Endothelial cell of umbilical vein (primary cell): ENCODE results near the gene LBX2. TPM values are rescaled to one million over a fixed set of nuclear protein-coding genes. Genes with fewer than 3 reads are reported as not detected.
A peak's percentile ranks its signal among the peaks of the same experiment; 100 is the strongest.

Experiments used
- BruUV-seq: library from RNA; stranded (reverse); fragments of 400-500 nt; replicated peaks from 2 replicates; lab custom pipeline; 2021; lab: Mats Ljungman, UMichigan
- CTCF ChIA-PET: fragments of 300-600, 350-600 bp; sonication (Branson Sonifier 250); formaldehyde crosslinking; loops from one replicate; lab custom pipeline; 2021; ENCODE audit warnings: antibody characterized with exemption, inconsistent platforms; lab: Charles Lee
- POLR2A ChIA-PET: fragments of 300-600, 350-600 bp; sonication (Branson Sonifier 250); formaldehyde crosslinking; loops from one replicate; lab custom pipeline; 2021; ENCODE audit warnings: antibody characterized with exemption, inconsistent platforms; lab: Charles Lee
- DNase-seq: peaks from one replicate; pipeline ENCODE4 v3.0.0-alpha.2; 2011; ENCODE audit warnings: low read depth, low spot score
- FAIRE-seq: peaks from 2 replicates; lab custom pipeline; 2011; peaks lifted over from hg19 to GRCh38; lab: Jason Lieb, UNC
- H2AFZ ChIP-seq: 2 replicates; pipeline ENCODE4 v1.6.0; 2012; ENCODE audit warnings: low read depth, low read length, control low read depth, inconsistent platforms
- H3K27ac ChIP-seq: 2 replicates; pipeline ENCODE4 v1.5.1; 2011; ENCODE audit warnings: low read depth, mild to moderate bottlenecking, control low read depth, low read length, moderate library complexity; ENCODE audit not compliant: insufficient read depth
- H3K27me3 ChIP-seq, 2 experiments: 2 replicates each; pipeline versions ENCODE4 v1.6.0 to v1.6.1; 2011; ENCODE audit warnings: low read length in 2 of 2, mixed read lengths in 1 of 2; ENCODE audit not compliant: control insufficient read depth in 2 of 2, insufficient read depth in 2 of 2
- H3K36me3 ChIP-seq, 2 experiments: 2 replicates in 1 of 2; 3 replicates in 1 of 2; pipeline ENCODE4 v1.5.1; 2011; ENCODE audit warnings: low read length in 2 of 2, mild to moderate bottlenecking in 1 of 2, moderate library complexity in 1 of 2; ENCODE audit not compliant: control insufficient read depth in 2 of 2, insufficient read depth in 2 of 2; ENCODE audit errors: extremely low read depth in 1 of 2
- H3K4me1 ChIP-seq: 3 replicates; pipeline ENCODE4 v1.5.1; 2011; ENCODE audit warnings: mild to moderate bottlenecking, low read length; ENCODE audit not compliant: control insufficient read depth, insufficient read depth; ENCODE audit errors: extremely low read depth
- H3K4me2 ChIP-seq: 2 replicates; pipeline ENCODE4 v1.6.1; 2011; ENCODE audit warnings: low read length, control low read depth, mixed read lengths; ENCODE audit not compliant: insufficient read depth
- H3K4me3 ChIP-seq, 3 experiments: fragments of 200-600 bp in 1 of 3; sonication (generic), shearing (Covaris generic) in 1 of 3; replicated peaks in 1 of 3; 2 replicates each; pipeline ENCODE4 v1.5.1; 2011 to 2016; ENCODE audit warnings: control low read depth in 3 of 3, low read length in 3 of 3, mild to moderate bottlenecking in 2 of 3, inconsistent platforms in 1 of 3, low read depth in 1 of 3, moderate library complexity in 1 of 3; ENCODE audit not compliant: insufficient read depth in 1 of 3
- H3K79me2 ChIP-seq: 2 replicates; pipeline ENCODE4 v1.6.0; 2012; ENCODE audit warnings: low read length, inconsistent platforms; ENCODE audit not compliant: control insufficient read depth, insufficient read depth
- H3K9ac ChIP-seq: replicated peaks from 2 replicates; pipeline ENCODE3; 2011; ENCODE audit warnings: low read length, control low read depth; ENCODE audit not compliant: insufficient read depth; ENCODE audit errors: extremely low read depth
- H3K9me1 ChIP-seq: replicated peaks from 3 replicates; pipeline ENCODE4 v1.6.0; 2011; ENCODE audit warnings: mild to moderate bottlenecking, low read length; ENCODE audit not compliant: control insufficient read depth, insufficient read depth; ENCODE audit errors: extremely low read depth
- H3K9me3 ChIP-seq: replicated peaks from 2 replicates; pipeline ENCODE4 v1.5.1; 2012; ENCODE audit warnings: low read length, inconsistent platforms; ENCODE audit not compliant: control insufficient read depth, insufficient read depth
- H4K20me1 ChIP-seq: replicated peaks from 2 replicates; pipeline ENCODE3; 2011; ENCODE audit warnings: mild to moderate bottlenecking, low read length; ENCODE audit not compliant: control insufficient read depth, insufficient read depth; ENCODE audit errors: extremely low read depth
- EZH2 ChIP-seq: IDR thresholded peaks from 2 replicates; pipeline ENCODE4 v1.6.1; 2012; ENCODE audit warnings: borderline replicate concordance, low read depth, mild to moderate bottlenecking, moderate library complexity, low read length, inconsistent platforms; ENCODE audit not compliant: severe bottlenecking
- FOS ChIP-seq: IDR thresholded peaks from 2 replicates; pipeline ENCODE4 v1.6.1; 2011; ENCODE audit warnings: mild to moderate bottlenecking, low read length, moderate library complexity, borderline replicate concordance; ENCODE audit not compliant: insufficient read depth
- GATA2 ChIP-seq: IDR thresholded peaks from 2 replicates; pipeline ENCODE4 v1.7.0; 2011; ENCODE audit warnings: low read depth, mild to moderate bottlenecking, moderate library complexity, mixed read lengths, low read length; ENCODE audit not compliant: insufficient read length, insufficient read depth
- JUN ChIP-seq: IDR thresholded peaks from 2 replicates; pipeline ENCODE4 v1.6.1; 2011; ENCODE audit warnings: borderline replicate concordance, low read depth; ENCODE audit not compliant: insufficient read length, insufficient read depth
- MYC ChIP-seq: IDR thresholded peaks from one replicate; pipeline ENCODE4 v1.6.1; 2011; ENCODE audit warnings: mild to moderate bottlenecking, low read depth, low read length
- POLR2A ChIP-seq: IDR thresholded peaks from 2 replicates; pipeline ENCODE4 v1.6.1; 2012; ENCODE audit warnings: low read depth, mild to moderate bottlenecking, control low read depth, low read length
- POLR2AphosphoS5 ChIP-seq: IDR thresholded peaks from 2 replicates; pipeline ENCODE4 v1.6.1; 2012; ENCODE audit warnings: low read depth, mild to moderate bottlenecking, control low read depth, low read length, moderate library complexity; ENCODE audit not compliant: insufficient read depth
- dilution Hi-C: fragments of 300-500 bp; cut with MboI; formaldehyde crosslinking; loops from one replicate; pipeline ENCODE4 v1.15.0; 2019; ENCODE audit warnings: low sequenced_read_pairs; ENCODE audit not compliant: extremely low pct_ligation_motif_present
- intact Hi-C: fragments of 100-400 bp; cut with micrococcal nuclease; formaldehyde crosslinking; loops from one replicate; pipeline ENCODE4 v1.10.0; 2022
- polyA plus RNA-seq, 4 experiments: library from polyadenylated mRNA; depleted of rRNA in 3 of 4; stranded (reverse) in 3 of 4; unstranded in 1 of 4; fragments of >200 nt; gene quantifications; 2 replicates each; pipeline versions ENCODE4 v1.2.1 to v1.2.3, GENCODE V29; 2011 to 2012; ENCODE audit warnings: missing spikeins in 1 of 4
- total RNA-seq: library from RNA; stranded (reverse); gene quantifications from 2 replicates; pipeline ENCODE4 v1.2.3, GENCODE V29; 2021
- TF ChIP-seq, protein P1 (sequence below), 2 donors: IDR thresholded peaks; 1 replicate in 1 of 2; 2 replicates in 1 of 2; pipeline ENCODE4 v1.5.1; 2011; ENCODE audit warnings: low read length in 2 of 2, mild to moderate bottlenecking in 2 of 2, moderate library complexity in 2 of 2, control low read depth in 1 of 2, inconsistent platforms in 1 of 2, low read depth in 1 of 2; ENCODE audit not compliant: insufficient read depth in 1 of 2; ENCODE audit errors: extremely low read depth in 1 of 2
- TF ChIP-seq, protein P2 (sequence below): IDR thresholded peaks from 2 replicates; pipeline ENCODE4 v1.6.1; 2011; ENCODE audit not compliant: insufficient read depth, insufficient read length

LBX2 gene
- total and polyA plus RNA-seq, 2 donors (not counting 3 experiments of a cell fraction or from before 2014, with no cell fraction given) = 2.8 to 3.8 TPM

DNA sequence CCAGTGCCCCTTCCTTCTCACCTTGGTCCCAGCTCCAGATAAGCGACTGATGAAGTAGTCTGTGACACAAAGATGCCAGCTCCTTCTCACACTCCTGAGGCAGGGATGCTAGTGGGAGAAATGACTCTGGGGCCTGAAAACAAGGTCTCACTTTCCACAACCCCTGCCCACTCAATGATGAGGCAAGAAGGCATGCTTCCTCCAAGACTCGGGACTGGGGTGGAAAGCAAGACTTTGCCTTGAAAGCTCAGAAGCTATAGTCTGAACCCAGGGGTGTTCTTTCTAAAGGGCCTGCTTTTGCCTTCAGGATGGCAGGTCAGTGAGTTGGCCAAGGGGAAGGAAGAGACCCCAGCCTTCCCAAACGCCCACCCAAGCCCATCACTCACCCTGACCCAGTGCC lies 18.0 kb downstream of the LBX2 start:
- CTCF ChIA-PET = interaction anchor here (1.0 to 5.6 kb wide), 9 partner anchors 9 to 107 kb away, joined by 3 to 82 read pairs (median 12); partner anchors contain the start of genes AUP1, HTRA2, INO80B and MRPL53
- POLR2A ChIA-PET = no interaction called here
- Histone ChIP-seq H3K4me2 (peak overlapping the region; percentile 68), H3K27ac (no peak overlapping the region), H2AFZ (no peak overlapping the region), H3K4me1 (peaks cover 13% of the 10 kb centered on the region), H3K79me2 (peaks cover 16% of the 10 kb centered on the region), H3K9ac (no peak overlapping the region), H3K27me3 (no peaks in the 10 kb centered on the region), H3K9me1 (no peaks in the 10 kb centered on the region), H3K9me3 (no peaks in the 10 kb centered on the region), H4K20me1 (no peaks in the 10 kb centered on the region), H3K36me3 (peaks cover 0 to 3% of the 10 kb centered on the region in 2 experiments), H3K4me3 (peak overlapping the region; percentile 6 to 79 (median 66))
- intact Hi-C loops (no loop called here), dilution Hi-C loops (no loop called here)
- no TSS peak for BruUV-seq
- no peak for TF ChIP-seq JUN
- no peak for TF ChIP-seq POLR2A
- no peak for TF ChIP-seq GATA2
- no peak for TF ChIP-seq MYC
- no peak for FAIRE-seq
- no peak for DNase-seq

DNA sequence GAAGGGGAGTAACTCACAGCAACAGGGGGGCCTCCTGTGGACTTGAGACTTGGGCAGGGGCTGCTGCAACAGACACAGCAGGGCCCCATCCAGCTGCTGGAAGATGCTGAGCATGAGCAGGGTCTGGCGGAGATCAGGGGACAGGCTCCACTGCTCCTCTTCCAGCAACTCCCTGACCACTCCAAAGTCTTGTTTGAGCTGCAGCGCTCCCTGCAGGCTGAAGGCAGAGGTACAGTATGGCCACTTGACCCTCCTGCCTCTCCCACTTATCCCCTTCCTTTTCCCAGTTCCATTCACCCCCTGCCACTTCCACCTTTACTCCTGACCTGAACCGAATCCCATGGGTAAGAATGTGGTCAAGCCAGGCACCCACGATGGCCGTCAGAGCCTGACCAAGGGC lies 24.5 kb downstream of the LBX2 start:
- Histone ChIP-seq H3K9me1 (no peaks in the 10 kb centered on the region), H3K36me3 (peaks cover 0 to 7% of the 10 kb centered on the region in 2 experiments), H3K9ac (no peak overlapping the region), H4K20me1 (no peaks in the 10 kb centered on the region), H3K79me2 (no peaks in the 10 kb centered on the region), H3K4me3 (no peak overlapping the region), H3K4me2 (no peak overlapping the region), H3K27ac (no peak overlapping the region), H3K27me3 (no peaks in the 10 kb centered on the region), H3K9me3 (no peaks in the 10 kb centered on the region), H3K4me1 (peaks cover 13% of the 10 kb centered on the region), H2AFZ (no peak overlapping the region)
- CTCF ChIA-PET = interaction anchor here (0.6 to 1.8 kb wide), 6 partner anchors 13 to 225 kb away, joined by 3 to 6 read pairs (median 4); no protein-coding TSS in a partner anchor
- FAIRE-seq = no peak
- no TSS peak for BruUV-seq
- POLR2A ChIA-PET = interaction anchor here (0.9 kb wide), 1 partner anchor 17 kb away, joined by 5 read pairs; no protein-coding TSS in a partner anchor
- dilution Hi-C loops (no loop called here), intact Hi-C loops (no loop called here)
- no peak for DNase-seq
- TF ChIP-seq GATA2 = no peak
- TF ChIP-seq MYC = no peak
- no peak for TF ChIP-seq FOS
- TF ChIP-seq, protein P1, sequence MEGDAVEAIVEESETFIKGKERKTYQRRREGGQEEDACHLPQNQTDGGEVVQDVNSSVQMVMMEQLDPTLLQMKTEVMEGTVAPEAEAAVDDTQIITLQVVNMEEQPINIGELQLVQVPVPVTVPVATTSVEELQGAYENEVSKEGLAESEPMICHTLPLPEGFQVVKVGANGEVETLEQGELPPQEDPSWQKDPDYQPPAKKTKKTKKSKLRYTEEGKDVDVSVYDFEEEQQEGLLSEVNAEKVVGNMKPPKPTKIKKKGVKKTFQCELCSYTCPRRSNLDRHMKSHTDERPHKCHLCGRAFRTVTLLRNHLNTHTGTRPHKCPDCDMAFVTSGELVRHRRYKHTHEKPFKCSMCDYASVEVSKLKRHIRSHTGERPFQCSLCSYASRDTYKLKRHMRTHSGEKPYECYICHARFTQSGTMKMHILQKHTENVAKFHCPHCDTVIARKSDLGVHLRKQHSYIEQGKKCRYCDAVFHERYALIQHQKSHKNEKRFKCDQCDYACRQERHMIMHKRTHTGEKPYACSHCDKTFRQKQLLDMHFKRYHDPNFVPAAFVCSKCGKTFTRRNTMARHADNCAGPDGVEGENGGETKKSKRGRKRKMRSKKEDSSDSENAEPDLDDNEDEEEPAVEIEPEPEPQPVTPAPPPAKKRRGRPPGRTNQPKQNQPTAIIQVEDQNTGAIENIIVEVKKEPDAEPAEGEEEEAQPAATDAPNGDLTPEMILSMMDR (IDR thresholded peaks at IDR 0.05; ENCODE audit: extremely low read depth in 1 of 2, insufficient read depth in 1 of 2, low read depth in 1 of 2, low read length in 2 of 2) = peak; percentile 27 to 44
- TF ChIP-seq, protein P2, sequence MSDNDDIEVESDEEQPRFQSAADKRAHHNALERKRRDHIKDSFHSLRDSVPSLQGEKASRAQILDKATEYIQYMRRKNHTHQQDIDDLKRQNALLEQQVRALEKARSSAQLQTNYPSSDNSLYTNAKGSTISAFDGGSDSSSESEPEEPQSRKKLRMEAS = no peak
- TF ChIP-seq JUN = no peak
- no peak for TF ChIP-seq POLR2AphosphoS5
- TF ChIP-seq EZH2 = no peak
